Astrocyte of the cerebellum (primary cell): Measurements from ENCODE around the gene PAH.
"Not testable (repeated sequence)": the region's sequence is repeated elsewhere in the genome, so short reads cannot be mapped to it uniquely, and the experiment has no call there.

Experiments
- DNase-seq: peaks from one replicate; pipeline ENCODE4 v3.0.0-alpha.2; 2011; ENCODE audit warnings: low read depth
- H3K4me3 ChIP-seq: 2 replicates; pipeline ENCODE4 v1.5.1; 2011; ENCODE audit warnings: mild to moderate bottlenecking, low read depth, low read length, moderate library complexity
- CTCF ChIP-seq: IDR thresholded peaks from 2 replicates; pipeline ENCODE4 v1.5.1; 2012; ENCODE audit warnings: low read length, low read depth, moderate library complexity, mild to moderate bottlenecking; ENCODE audit errors: missing control alignments
- in situ Hi-C: cut with HindIII; loops from 2 replicates; pipeline ENCODE4 v1.10.0; 2017; ENCODE audit warnings: low sequenced_read_pairs

The PAH gene

DNA sequence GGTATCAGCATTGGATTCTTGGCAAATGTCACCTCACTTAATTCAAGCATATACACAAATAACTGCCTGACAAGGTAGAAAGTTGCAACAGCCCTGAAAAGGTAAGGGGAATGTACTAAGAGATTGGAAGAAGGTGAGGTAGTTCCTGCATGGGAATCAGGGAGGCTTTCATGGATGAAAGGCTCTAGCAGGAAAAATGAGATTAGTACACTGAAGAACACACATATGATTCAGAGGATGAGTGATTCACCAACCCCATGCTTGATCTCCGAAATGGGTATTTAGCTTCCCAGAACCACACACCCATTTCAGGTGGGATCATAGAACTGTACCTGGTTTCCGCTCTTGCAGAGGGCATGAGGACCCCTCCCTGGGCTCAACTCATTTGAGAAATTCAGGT, 65.8 kb downstream of the PAH start:
- no peak overlapping the region for H3K4me3 ChIP-seq
- in situ Hi-C loops = no loop called here
- no peak for TF ChIP-seq CTCF
- DNase-seq = no peak

GRCh38 chr12:102849722-102850447, 67.2 kb downstream of the PAH start:
- H3K4me3 ChIP-seq = no peak overlapping the region
- in situ Hi-C loops = no loop called here
- no peak for TF ChIP-seq CTCF
- no peak for DNase-seq

GRCh38 chr12:102848832-102849231, 68.2 kb downstream of the PAH start:
- TF ChIP-seq CTCF = no peak
- in situ Hi-C loops = no loop called here

DNA sequence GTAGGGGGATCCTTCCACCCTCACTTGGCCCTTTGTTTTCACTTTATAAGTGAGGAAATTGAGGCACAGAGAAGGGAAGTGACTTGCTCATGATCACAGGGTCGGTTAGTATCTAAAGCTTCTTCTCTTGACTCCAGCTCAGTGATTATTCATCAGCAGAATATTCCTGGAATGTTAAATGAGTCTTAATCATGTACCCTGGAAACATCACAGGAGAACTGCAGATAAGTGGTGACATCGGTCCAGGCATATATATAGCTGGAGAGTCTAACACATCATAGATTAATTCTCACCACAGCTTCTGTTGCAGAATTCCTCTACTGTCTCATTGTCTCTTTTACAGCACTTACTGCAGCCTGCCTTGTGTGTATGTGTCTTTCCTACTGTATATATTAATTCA, 69.9 kb downstream of the PAH start:
- in situ Hi-C loops = no loop called here
- DNase-seq = no peak
- H3K4me3 ChIP-seq = no peak overlapping the region
- no peak for TF ChIP-seq CTCF

More at GRCh38 chr12:102848832-102849231, 68.2 kb downstream of the PAH start:
- H3K4me3 ChIP-seq = no peak overlapping the region
- DNase-seq = no peak

DNA sequence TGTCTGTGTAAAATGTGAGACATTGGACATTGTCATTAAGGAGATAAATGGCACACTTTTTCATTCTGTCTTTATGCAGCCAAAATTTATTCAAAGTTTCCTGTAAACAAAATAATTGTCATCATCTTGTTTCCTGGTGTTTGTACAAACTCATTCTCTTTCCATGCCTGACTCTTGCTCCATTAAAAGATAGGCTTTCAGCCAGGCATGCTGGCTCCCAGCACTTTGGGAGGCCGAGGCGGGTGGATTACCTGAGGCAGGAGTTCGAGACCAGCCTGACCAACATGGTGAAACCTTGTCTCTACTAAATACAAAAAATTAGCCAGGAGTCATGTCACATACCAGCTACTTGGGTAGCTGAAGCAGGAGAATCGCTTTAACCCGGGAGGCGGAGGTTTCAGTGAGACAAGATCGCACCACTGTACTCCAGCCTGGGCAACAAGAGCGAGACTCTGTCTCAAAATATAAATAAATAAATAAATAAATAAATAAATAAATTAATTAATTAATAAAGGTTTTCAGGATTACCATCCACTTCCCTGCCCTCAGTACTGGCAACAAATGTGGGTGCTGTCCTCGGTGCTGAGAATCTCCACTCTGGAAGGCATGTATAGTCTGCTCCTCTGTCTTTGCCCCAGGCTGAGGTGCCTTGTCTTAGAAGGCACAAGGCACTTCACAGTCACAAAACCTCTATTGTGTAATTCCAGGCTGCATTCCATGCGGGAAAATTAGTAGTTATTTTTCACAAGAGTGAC, 83.2 kb downstream of the PAH start:
- no peak for TF ChIP-seq CTCF
- H3K4me3 ChIP-seq = no peak overlapping the region
- in situ Hi-C loops = no loop called here
- DNase-seq = no peak

GRCh38 chr12:102832826-102833225, 84.2 kb downstream of the PAH start:
- DNase-seq, in situ Hi-C loops, H3K4me3 ChIP-seq: not testable (repeated sequence)

DNA sequence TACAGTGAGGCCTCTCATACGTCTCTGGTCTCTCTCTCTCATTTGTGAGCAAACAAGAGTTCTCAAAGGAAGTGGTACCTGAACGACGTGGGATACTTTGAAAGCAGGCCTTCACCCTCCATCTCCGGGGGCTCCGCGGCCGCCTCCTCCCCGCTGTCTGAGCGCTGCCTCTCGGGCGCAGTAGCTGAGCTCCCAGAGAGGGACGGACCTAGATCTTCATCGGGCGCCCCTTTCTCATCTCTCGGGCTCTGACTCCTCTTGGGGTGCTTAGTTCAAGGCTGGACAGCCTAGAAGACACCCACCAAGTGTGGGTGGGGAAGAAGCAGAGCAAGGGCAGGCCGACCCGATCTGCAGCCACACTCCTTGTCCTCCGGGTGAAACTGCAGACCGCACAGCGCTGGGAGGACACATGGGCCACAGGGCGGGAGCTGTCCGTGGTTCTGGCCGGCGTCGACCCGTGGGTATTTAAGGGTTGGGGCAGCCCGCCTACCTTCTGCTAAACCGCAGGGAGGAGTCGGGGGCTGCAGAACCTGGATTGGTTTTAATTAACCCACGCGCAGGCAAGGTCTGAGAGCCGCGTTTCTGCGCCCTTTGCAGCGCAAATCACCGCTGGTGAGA, 92.7 kb downstream of the PAH start:
- H3K4me3 ChIP-seq = no peak overlapping the region
- TF ChIP-seq CTCF = no peak
- DNase-seq = no peak
- in situ Hi-C loops = no loop called here
